Measurements from ENCODE around the gene PTPRK.

GRCh38 chr6:127950566-127951145 is 569.7 kb downstream of the PTPRK start:
- TF ChIP-seq CTCF (IDR thresholded peaks at IDR 0.05), result no peak
- TF ChIP-seq POLR2A (IDR thresholded peaks at IDR 0.05), result no peak

Data from suprapubic skin (tissue), 3 donors.